ENCODE measurements around the gene RSPH3.
"Not testable (repeated sequence)": the region's sequence is repeated elsewhere in the genome, so short reads cannot be mapped to it uniquely, and the experiment has no call there.

The RSPH3 gene

GRCh38 chr6:159042826-159043181 lies 42.8 kb upstream of the RSPH3 start:
- no peak for TF ChIP-seq CTCF (IDR thresholded peaks at IDR 0.05; ENCODE audit: control insufficient read depth, insufficient read depth, low read depth, low read length, missing control alignments)
- DNase-seq (ENCODE audit: low read depth), result no peak
- H3K4me3 ChIP-seq (ENCODE audit: control insufficient read depth, low read depth, low read length), result no peak overlapping the region

- peak; percentile 91 for TF ChIP-seq CTCF (IDR thresholded peaks at IDR 0.05; ENCODE audit: control insufficient read depth, insufficient read depth, low read depth, low read length, missing control alignments)
- DNase-seq (ENCODE audit: low read depth), result no peak
- H3K4me3 ChIP-seq (ENCODE audit: control insufficient read depth, low read depth, low read length), result no peak overlapping the region
Observed at GRCh38 chr6:159042003-159042825, 42.2 kb upstream of the RSPH3 start.

GRCh38 chr6:159041181-159041580 lies 41.2 kb upstream of the RSPH3 start:
- H3K4me3 ChIP-seq (ENCODE audit: control insufficient read depth, low read depth, low read length), result no peak overlapping the region
- no peak for TF ChIP-seq CTCF (IDR thresholded peaks at IDR 0.05; ENCODE audit: control insufficient read depth, insufficient read depth, low read depth, low read length, missing control alignments)
- DNase-seq (ENCODE audit: low read depth), result no peak

GRCh38 chr6:159039885-159040258 lies 39.9 kb upstream of the RSPH3 start:
- TF ChIP-seq CTCF (IDR thresholded peaks at IDR 0.05; ENCODE audit: control insufficient read depth, insufficient read depth, low read depth, low read length, missing control alignments), result no peak
- DNase-seq (ENCODE audit: low read depth), result no peak
- H3K4me3 ChIP-seq (ENCODE audit: control insufficient read depth, low read depth, low read length), result no peak overlapping the region

GRCh38 chr6:159038914-159039884 lies 39.2 kb upstream of the RSPH3 start:
- DNase-seq (ENCODE audit: low read depth), result peak; percentile 41

GRCh38 chr6:159038318-159038717 lies 38.3 kb upstream of the RSPH3 start:
- H3K4me3 ChIP-seq (ENCODE audit: control insufficient read depth, low read depth, low read length); DNase-seq (ENCODE audit: low read depth): not testable (repeated sequence)

More at GRCh38 chr6:159038914-159039884, 39.2 kb upstream of the RSPH3 start:
- no peak for TF ChIP-seq CTCF (IDR thresholded peaks at IDR 0.05; ENCODE audit: control insufficient read depth, insufficient read depth, low read depth, low read length, missing control alignments)
- H3K4me3 ChIP-seq (ENCODE audit: control insufficient read depth, low read depth, low read length), result no peak overlapping the region
